GM06990 (cell line): Measurements from ENCODE around the gene FGFR2.

Experiments
- DNase-seq: peaks from one replicate; pipeline ENCODE4 v3.0.0-alpha.2; 2011; ENCODE audit not compliant: insufficient read length; ENCODE audit errors: extremely low read depth
- H3K27me3 ChIP-seq: replicated peaks from 2 replicates; pipeline ENCODE4 v1.6.0; 2011; ENCODE audit warnings: low read length; ENCODE audit not compliant: control insufficient read depth, insufficient read depth
- H3K36me3 ChIP-seq: 2 replicates; pipeline ENCODE4 v1.5.1; 2011; ENCODE audit warnings: low read length; ENCODE audit not compliant: control insufficient read depth, insufficient read depth
- H3K4me3 ChIP-seq: replicated peaks from 2 replicates; pipeline ENCODE4 v1.5.1; 2011; ENCODE audit warnings: low read depth, mild to moderate bottlenecking, control low read depth, low read length
- TF ChIP-seq, protein P1 (sequence below): IDR thresholded peaks from 2 replicates; pipeline ENCODE4 v1.5.1; 2011; ENCODE audit warnings: low read length, control low read depth, mild to moderate bottlenecking, inconsistent platforms; ENCODE audit not compliant: insufficient read depth, poor library complexity, severe bottlenecking

Gene FGFR2

DNA sequence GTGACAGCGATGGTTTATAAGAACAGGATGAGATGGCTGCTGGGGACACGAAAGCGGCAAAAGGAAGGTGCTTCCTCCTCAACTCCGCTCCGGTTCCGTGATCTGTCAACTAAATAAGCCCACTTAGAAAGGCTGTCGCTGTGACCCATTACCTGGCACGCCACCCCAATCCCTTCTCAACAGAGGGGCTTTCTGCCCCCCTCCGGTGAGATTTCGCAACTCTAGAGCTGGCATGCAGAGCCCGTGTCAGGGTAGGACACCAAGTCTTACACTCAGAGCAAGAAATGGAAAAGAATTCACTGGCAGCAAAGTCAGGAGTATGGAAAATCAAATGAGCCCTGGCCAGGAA, 66.4 kb downstream of the FGFR2 start:
- H3K4me3 ChIP-seq, result no peak overlapping the region
- no peaks in the 10 kb centered on the region; the same call in 1 of the 2 replicates for H3K27me3 ChIP-seq
- DNase-seq, result no peak
- TF ChIP-seq, protein P1, sequence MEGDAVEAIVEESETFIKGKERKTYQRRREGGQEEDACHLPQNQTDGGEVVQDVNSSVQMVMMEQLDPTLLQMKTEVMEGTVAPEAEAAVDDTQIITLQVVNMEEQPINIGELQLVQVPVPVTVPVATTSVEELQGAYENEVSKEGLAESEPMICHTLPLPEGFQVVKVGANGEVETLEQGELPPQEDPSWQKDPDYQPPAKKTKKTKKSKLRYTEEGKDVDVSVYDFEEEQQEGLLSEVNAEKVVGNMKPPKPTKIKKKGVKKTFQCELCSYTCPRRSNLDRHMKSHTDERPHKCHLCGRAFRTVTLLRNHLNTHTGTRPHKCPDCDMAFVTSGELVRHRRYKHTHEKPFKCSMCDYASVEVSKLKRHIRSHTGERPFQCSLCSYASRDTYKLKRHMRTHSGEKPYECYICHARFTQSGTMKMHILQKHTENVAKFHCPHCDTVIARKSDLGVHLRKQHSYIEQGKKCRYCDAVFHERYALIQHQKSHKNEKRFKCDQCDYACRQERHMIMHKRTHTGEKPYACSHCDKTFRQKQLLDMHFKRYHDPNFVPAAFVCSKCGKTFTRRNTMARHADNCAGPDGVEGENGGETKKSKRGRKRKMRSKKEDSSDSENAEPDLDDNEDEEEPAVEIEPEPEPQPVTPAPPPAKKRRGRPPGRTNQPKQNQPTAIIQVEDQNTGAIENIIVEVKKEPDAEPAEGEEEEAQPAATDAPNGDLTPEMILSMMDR, result no peak
- H3K36me3 ChIP-seq, result no peaks in the 10 kb centered on the region

DNA sequence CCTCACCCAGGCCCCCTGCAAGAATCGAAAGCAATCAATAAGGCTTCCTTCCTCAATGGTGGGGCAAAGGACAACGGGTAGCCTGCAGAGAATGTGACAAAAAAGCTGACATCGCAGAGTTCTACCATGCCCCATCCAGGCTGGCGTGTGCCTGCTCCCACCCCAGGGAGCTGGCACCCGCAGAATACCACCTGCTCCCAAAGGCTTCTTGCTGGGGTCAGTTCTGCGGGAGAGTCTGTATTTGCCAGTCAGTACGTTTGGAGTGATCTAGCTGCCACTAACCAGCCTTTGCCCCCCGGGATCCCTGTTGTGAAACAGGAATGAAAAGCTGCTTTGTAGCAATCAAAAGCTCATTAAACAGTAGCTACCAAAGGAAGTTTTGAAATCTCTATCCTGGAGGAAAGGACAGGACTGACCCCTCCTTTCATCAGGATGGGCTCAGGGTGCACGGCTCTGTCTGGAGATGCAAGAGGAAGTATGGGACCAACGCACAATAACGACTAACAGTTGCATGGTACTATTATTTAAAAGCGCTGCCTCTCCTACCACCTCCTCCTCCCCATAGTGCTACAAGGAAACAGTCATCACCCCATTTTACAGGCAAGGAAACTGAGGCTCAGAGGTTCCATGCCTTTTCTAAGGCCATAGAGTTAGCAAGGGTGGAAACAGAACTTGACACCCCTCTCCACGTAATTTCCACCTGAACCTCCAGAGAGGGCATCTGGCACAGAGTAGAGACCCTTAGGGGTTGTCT, 67.0 kb downstream of the FGFR2 start:
- TF ChIP-seq, protein P1, result no peak
- no peaks in the 10 kb centered on the region; the same call in 1 of the 2 replicates for H3K27me3 ChIP-seq
- no peaks in the 10 kb centered on the region for H3K36me3 ChIP-seq
- no peak for DNase-seq
- no peak overlapping the region for H3K4me3 ChIP-seq

DNA sequence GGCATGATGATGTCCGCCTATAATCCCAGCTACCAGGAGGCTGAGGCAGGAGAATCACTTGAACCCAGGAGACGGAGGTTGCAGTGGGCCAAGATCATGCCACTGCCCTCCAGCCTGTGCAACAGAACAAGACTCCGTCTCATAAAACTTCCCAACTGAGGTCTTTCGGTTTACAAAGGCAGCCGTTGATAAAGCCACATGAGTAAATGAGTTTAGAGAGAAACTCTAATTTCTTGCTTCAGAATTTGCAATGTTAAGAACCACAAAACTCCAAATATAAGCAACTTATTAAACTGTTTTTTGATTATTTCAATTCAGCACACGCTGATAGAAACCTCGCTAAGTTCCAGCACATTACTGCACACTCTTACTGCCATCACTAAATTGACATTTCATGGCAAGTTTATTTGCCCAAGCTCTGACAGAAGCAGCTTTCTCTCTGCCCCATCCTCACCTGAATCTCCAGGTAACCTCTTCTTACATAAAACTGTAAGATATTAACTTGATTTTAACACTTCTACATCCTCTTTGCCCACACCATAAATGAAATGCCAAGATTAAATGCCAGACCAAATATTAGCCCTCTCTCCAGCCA, 67.7 kb downstream of the FGFR2 start:
- no peak for DNase-seq
- TF ChIP-seq, protein P1, result no peak

DNA sequence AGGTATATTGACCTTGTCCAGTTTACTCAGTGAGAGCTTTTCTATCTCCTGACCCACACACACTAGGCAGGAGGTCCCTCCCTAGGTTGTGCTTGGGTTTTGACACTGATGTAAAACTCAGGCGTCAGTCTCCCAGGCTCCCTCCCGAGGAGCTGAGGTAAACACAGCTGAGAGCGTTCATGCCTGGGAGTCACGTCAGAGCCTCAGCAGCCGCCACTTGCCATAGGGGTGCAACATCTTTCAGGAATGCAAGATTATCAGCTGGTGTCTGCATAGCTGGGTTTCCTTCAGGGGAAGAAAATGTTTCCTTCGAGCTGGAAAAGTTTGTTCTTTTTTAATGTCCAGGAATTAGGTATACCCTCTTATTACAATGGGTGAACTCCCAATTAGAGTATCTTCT, 70.6 kb downstream of the FGFR2 start:
- no peak overlapping the region for H3K4me3 ChIP-seq
- TF ChIP-seq, protein P1, result no peak
- no peaks in the 10 kb centered on the region for H3K36me3 ChIP-seq
- no peak for DNase-seq
- H3K27me3 ChIP-seq, result no peaks in the 10 kb centered on the region; the same call in 1 of the 2 replicates

More for the DNA sequence above, 67.7 kb downstream of the FGFR2 start:
- no peaks in the 10 kb centered on the region for H3K36me3 ChIP-seq
- H3K27me3 ChIP-seq, result no peaks in the 10 kb centered on the region; the same call in 1 of the 2 replicates
- no peak overlapping the region for H3K4me3 ChIP-seq

DNA sequence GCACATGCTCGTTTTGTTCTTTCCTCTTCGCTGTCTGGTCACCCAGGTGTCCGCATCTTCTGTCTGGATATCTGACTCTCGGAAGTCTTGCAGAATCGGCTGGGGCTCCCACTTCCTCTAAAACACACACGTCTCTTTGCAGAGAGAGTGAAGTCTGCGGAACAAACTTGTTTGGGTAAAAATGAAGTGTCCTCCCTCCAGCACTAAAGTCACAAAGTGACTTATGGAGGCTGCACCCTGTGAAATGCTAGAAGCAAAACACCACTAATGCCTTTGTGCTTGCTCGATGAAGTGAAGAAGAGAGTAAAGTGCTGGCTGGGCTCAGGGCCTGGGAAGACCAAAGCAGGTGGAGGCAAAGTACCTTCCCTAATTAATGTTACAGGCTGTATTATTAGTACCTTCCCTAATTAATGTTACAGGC, 71.4 kb downstream of the FGFR2 start:
- H3K4me3 ChIP-seq, result no peak overlapping the region
- no peaks in the 10 kb centered on the region for H3K36me3 ChIP-seq
- TF ChIP-seq, protein P1, result no peak
- H3K27me3 ChIP-seq, result no peaks in the 10 kb centered on the region; the same call in 1 of the 2 replicates
- no peak for DNase-seq
